GM21786 (cell line): ENCODE measurements around the gene KMT2D.
"Not testable (repeated sequence)": the region's sequence is repeated elsewhere in the genome, so short reads cannot be mapped to it uniquely, and the experiment has no call there.

Source experiments
- ATAC-seq: cut with Tn5 transposase; IDR thresholded peaks from one replicate; pipeline ENCODE4 v1.9.1; 2021; ENCODE audit not compliant: unreplicated experiment

The KMT2D gene

GRCh38 chr12:49089821-49090773, 29.5 kb upstream of the KMT2D start:
- no peak for ATAC-seq

GRCh38 chr12:49088932-49089330, 28.3 kb upstream of the KMT2D start:
- ATAC-seq, result no peak

GRCh38 chr12:49088150-49088931, 27.7 kb upstream of the KMT2D start:
- peak; percentile 83 for ATAC-seq

- ATAC-seq, result no peak
Observed at GRCh38 chr12:49086116-49086515, 25.5 kb upstream of the KMT2D start.

GRCh38 chr12:49084438-49084837, 23.8 kb upstream of the KMT2D start:
- no peak for ATAC-seq

- ATAC-seq, result no peak
Observed at GRCh38 chr12:49079793-49080192, 19.2 kb upstream of the KMT2D start.

- ATAC-seq, result no peak
Observed at GRCh38 chr12:49070971-49071370, 10.4 kb upstream of the KMT2D start.

GRCh38 chr12:49069507-49070346, 9.1 kb upstream of the KMT2D start, which contains the start of gene RHEBL1:
Gene RHEBL1 (minus strand): TSS chr12:49069979. CDS start chr12:49069785, 194 bp downstream.
- peak; percentile 97 for ATAC-seq

- no peak for ATAC-seq
Observed at GRCh38 chr12:49068879-49069506, 8.4 kb upstream of the KMT2D start.

GRCh38 chr12:49066120-49066519, 5.5 kb upstream of the KMT2D start:
- ATAC-seq, result no peak

GRCh38 chr12:49064767-49065152, 4.2 kb upstream of the KMT2D start:
- ATAC-seq, result no peak

GRCh38 chr12:49061916-49062315, 1.3 kb upstream of the KMT2D start:
- not testable (repeated sequence) for ATAC-seq

GRCh38 chr12:49061157-49061650, 610 bp upstream of the KMT2D start:
- no peak for ATAC-seq

- ATAC-seq, result no peak
Observed at GRCh38 chr12:49059299-49060171, 1.1 kb downstream of the KMT2D start.

GRCh38 chr12:49059045-49059298, 1.6 kb downstream of the KMT2D start:
- no peak for ATAC-seq

GRCh38 chr12:49058366-49059044, 2.1 kb downstream of the KMT2D start:
- no peak for ATAC-seq

GRCh38 chr12:49057888-49058287, 2.7 kb downstream of the KMT2D start:
- ATAC-seq, result no peak

GRCh38 chr12:49055978-49056754, 4.4 kb downstream of the KMT2D start:
- peak; percentile 71 for ATAC-seq
